Epidermal melanocyte (primary cell): ENCODE measurements around the gene DNAJB4.

Experiments
- DNase-seq: peaks from one replicate; pipeline ENCODE4 v3.0.0; 2011; ENCODE audit warnings: low spot score; ENCODE audit not compliant: insufficient read length

Gene DNAJB4

DNA sequence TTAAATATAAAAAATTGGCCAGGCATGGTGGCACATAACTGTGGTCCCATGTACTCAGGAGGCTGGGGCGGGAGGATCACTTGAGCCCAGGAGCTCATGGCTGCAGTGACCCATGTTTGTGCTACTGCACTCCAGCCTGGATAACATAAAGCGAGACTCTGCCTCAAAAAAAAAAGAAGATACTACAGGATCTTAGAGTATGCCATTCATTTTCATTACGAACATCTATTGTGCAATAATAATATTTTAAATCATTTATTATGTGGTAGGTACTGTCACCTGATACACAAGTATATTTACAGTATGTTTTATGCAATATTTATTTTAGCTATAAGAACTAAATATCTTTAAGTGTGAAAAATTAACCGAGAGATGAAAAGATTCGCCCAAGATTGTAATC is 31.7 kb downstream of the DNAJB4 start:
- DNase-seq: no peak

DNA sequence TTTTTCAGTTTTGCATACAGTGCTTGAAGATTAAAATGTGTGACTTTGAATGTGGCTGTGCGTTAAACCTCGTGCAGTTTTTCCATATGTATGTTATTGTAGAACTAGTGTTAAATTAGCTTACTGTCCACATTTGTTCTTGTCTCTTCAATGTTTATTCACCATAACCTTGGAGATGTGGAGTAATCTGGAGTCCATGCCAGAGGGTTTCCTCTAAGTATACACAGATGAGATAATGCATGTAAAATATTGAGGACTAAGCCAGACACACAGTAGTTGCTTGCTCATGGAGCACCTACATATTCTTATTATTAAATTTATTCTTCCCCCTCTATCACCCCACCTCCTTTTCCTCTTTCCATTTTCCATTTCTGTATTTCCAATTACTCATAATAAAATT is 33.3 kb downstream of the DNAJB4 start:
- no peak for DNase-seq

GRCh38 chr1:78038491-78038939 is 33.8 kb downstream of the DNAJB4 start:
- DNase-seq: no peak

GRCh38 chr1:78040484-78041089 is 35.8 kb downstream of the DNAJB4 start:
- DNase-seq: no peak

DNA sequence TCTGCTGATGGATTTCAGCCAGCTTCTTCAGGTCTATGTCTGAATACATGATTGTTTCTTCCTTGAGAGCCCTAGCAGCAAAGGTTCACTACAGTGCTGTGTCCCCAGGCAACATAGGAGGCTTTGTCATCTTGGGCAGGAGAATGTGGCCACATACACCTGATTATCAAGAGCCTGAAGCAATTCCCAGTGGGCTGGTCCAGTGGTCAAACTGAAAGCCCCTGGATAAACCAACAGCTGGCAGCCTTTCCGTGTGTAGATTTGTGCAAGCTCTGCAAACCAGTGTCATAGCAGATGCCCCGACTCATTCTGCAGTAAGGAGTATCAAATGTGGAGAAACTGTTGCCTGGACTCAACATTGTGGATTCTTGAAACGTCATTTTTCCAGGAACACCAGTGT is 38.7 kb downstream of the DNAJB4 start:
- no peak for DNase-seq

DNA sequence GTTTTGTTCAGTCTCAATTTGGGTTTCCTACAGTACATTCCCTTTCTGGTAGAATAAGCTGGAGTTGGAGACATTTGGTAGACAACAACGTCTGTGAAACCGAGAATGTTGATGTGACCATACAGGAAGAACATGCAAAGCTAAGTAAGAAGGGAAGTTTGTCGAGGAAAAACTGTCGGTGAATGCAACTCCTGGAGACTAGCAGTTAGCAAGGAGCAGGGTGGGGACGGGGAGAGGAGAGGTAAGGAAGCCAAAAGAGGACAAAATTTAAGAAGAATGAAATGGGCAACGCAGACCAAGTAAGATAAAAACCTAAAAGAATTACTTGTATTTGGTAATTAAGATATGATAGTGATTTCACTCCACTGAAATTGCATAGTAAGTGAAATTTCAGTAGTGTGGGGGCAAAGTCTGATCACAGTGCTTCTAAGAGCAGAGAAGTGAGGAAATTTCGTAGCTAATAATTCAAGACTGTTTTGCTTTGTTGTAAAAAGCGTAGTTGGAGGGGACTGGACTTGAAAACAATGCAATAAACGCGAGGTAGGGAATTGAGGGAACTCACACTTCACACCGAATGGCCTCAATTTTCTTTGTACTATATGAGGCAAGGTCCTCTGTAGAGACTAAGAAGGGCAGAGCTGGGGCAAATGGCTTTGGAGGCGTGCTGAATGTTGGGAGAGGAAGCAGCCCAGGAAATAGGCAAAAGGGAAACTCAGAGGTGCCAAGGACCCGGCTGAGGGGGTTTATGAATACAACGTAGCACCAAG is 40.2 kb downstream of the DNAJB4 start:
- DNase-seq: no peak

DNA sequence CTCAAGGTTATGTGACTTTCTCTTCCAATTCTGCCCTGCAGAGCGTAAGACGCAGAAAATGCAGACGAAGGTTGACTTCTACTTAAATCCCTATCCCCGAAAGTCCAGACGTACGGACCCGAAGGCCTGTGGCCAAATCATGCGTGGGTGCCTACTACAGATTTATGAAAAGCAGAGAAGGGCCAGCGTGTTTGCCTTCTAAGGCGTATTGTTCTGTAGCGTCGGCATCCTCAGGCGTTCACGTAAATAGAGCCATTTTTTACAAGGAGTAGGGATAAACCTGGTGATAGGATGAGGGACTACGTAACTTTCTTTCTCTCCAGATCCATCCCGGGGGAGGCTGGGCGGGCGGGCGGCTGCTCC is 40.8 kb downstream of the DNAJB4 start:
- DNase-seq: no peak

DNA sequence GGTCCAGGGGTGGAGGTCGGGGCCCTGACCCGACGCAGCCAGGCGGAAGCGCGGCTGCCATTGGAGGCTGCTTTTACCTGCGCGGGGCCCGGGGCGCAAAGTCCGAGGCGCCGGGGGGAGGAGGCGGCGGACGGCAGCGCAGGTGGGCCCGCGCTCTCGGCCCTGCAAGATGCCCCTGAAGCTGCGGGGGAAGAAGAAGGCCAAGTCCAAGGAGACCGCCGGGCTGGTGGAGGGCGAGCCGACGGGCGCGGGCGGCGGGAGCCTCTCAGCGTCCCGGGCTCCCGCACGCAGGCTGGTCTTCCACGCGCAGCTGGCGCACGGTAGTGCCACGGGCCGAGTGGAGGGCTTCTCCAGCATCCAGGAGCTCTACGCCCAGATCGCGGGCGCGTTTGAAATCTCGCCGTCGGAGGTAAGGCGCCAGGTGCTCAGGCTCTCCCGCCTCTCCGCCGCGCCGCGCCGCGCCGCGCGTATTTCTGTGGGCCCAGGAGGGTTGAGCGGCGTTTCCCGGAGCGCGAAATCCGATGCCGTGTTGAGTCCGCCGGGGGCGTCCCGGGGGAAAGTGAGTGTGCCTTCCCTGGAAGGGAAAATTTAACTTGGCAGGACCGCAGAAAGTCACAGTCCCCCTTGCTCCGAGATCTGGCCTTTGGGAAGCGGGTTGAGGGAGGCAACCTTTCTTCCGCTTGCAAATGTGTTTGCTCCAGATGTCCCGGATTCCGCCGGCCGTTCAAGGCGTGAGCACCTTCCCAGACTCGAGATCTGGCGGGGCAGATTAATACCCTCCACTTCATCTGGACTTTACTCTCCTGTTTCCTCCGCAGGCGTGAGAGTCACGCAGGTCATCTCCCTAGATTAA is 41.4 kb downstream of the DNAJB4 start, which contains the start of gene GIPC2:
Gene GIPC2 (plus strand): TSS at position 41 of the 853 bp plus-strand sequence. CDS start 129 bp downstream, at position 170.
- DNase-seq: no peak

GRCh38 chr1:78047106-78047505 is 42.4 kb downstream of the DNAJB4 start:
- DNase-seq: no peak

GRCh38 chr1:78047631-78048030 is 42.9 kb downstream of the DNAJB4 start:
- no peak for DNase-seq

- no peak for DNase-seq
Measured at GRCh38 chr1:78048446-78048845, 43.7 kb downstream of the DNAJB4 start.

- DNase-seq: no peak
Measured at GRCh38 chr1:78049396-78049795, 44.7 kb downstream of the DNAJB4 start.

GRCh38 chr1:78051005-78051404 is 46.3 kb downstream of the DNAJB4 start:
- DNase-seq: no peak

- DNase-seq: no peak
Measured at GRCh38 chr1:78052685-78053405, 48.1 kb downstream of the DNAJB4 start.

DNA sequence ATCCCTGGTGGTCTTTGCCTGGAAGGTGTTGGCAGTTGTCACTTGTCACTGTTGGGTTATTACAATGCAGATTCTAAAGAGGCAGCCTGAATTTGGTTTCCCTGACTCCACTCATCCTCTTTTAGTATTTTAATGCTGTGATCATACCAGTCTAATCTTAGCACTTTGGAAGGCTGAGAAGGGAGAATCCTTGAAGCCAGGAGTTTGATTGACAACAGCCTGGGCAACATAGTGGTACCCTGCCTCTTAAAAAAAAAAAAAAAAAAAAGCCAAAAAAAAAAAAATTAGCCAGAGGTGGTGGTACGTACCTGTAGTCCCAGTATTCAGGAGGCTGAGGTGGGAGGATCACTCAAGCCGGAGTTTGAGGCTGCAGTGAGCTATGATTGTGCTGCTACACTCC is 48.8 kb downstream of the DNAJB4 start:
- no peak for DNase-seq

DNA sequence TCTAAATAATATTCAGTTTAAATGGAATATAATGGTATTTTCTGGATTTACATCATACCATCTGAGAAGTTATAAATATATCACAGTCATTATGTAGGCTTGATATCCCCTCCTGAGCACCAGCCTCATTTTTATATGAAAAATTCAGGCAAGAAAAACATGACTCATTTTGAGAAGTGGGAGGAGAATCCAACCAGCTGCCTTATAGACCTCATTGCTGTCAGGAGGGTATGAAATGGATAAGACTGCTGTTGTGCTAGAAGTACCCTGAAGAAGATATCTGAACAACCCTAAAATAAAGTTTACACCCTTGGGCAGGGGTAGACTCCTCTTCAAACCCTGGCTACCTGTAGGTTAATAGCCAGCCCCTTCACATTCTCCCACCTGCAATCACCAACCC is 49.8 kb downstream of the DNAJB4 start:
- DNase-seq: no peak

DNA sequence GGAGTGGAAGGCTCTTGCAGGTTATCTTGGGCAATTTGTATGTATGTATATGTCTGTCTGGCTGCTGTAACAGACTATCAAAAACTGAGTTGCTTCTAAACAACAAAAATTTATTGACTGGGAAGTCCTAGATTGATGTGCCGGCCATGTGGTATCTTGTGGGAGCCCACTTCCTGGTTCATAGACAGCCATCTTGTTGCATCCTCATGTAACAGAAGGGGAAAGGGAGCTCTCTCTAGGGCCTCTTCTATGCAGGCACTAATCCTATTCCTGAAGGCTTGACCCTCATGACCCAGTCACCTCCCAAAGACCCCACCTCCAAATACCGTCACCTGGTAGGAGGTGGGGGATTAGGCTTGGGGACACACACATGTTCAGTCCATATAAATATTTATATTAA is 50.2 kb downstream of the DNAJB4 start:
- DNase-seq: no peak

DNA sequence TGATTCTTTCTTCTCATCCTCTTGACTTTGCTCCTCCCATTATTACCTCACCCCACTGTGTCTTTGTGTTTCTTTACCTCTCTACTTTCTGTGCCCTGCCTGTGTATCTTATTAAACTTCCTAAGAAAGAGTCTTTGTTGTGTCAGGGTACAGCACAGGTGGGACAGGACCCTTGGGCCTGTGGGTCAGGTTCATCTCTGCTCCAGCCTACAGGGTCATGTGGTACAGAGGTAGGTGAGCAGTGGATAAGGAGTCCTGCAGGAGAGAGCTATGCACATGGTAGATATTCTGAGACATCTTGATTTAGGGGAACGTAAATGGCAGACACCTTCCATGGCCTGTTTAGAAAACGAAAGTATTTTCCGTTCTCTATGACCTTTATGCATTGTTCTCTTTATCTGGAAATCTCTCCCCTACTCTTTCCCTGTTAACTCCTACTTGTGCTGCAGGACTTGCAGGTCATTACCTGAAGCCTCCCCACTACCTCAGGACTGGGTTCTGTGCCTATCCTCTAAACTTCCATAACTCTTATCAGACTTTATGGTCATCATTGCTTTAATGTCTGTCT is 50.9 kb downstream of the DNAJB4 start:
- DNase-seq: no peak

- no peak for DNase-seq
Measured at GRCh38 chr1:78058670-78059069, 53.9 kb downstream of the DNAJB4 start.

GRCh38 chr1:78060857-78061563 is 56.3 kb downstream of the DNAJB4 start:
- DNase-seq: no peak
